Pancreas (tissue), 10 donors: ENCODE data around the gene TRAF2. TPM values are rescaled to one million over a fixed set of nuclear protein-coding genes. Genes with fewer than 3 reads are reported as not detected.

Experiments
- ATAC-seq, 4 donors: fragments of 200-7000 bp; cut with Tn5 transposase; one replicate each; pipeline versions ENCODE4 v1.8.0 to v1.9.1; 2020; ENCODE audit warnings: mild to moderate bottlenecking in 4 of 4, moderate library complexity in 4 of 4
- DNase-seq, 6 donors: peaks; one replicate each; pipeline ENCODE4 v3.0.0-alpha.2; 2020
- FAIRE-seq: peaks from 2 replicates; lab custom pipeline; 2012; peaks lifted over from hg19 to GRCh38; lab: Jason Lieb, UNC
- H3K27ac ChIP-seq, 4 donors: fragments of 200-600 bp; sonication (generic); 1 replicate in 3 of 4; 2 replicates in 1 of 4; pipeline versions ENCODE4 v1.5.0 to v1.8.0; 2020
- H3K27me3 ChIP-seq, 4 donors: fragments of 200-600 bp; one replicate each; pipeline ENCODE4 v1.8.0; 2021
- H3K36me3 ChIP-seq, 3 donors: fragments of 200-600 bp; sonication (generic) in 1 of 3; one replicate each; pipeline versions ENCODE4 v1.5.0 to v1.8.0; 2020 to 2021
- H3K4me1 ChIP-seq, 3 donors: fragments of 200-600 bp; one replicate each; pipeline ENCODE4 v1.8.0; 2021
- H3K4me3 ChIP-seq, 4 donors: fragments of 200-600 bp; sonication (generic) in 2 of 4; one replicate each; pipeline versions ENCODE4 v1.5.0 to v1.8.0; 2020 to 2021
- H3K9me3 ChIP-seq, 4 donors: fragments of 200-600 bp; one replicate each; pipeline ENCODE4 v1.8.0; 2021
- CTCF ChIP-seq, 4 donors: fragments of 200-600 bp; sonication (generic) in 3 of 4; IDR thresholded peaks; one replicate each; pipeline versions ENCODE4 v1.5.0 to v1.8.0; 2021; ENCODE audit warnings: antibody characterized with exemption in 4 of 4
- WGBS, 2 donors: extraction: QIAGEN DNeasy Blood & Tissue Kit; methylation state at CpG; one replicate each; pipeline ENCODE4 v1.1.7; 2013; 5-methylcytosine and 5-hydroxymethylcytosine counted together
- intact Hi-C, 3 donors: fragments of 100-400 bp; cut with DNase I; formaldehyde crosslinking; loops; one replicate each; pipeline versions ENCODE4 v1.11.1 to v1.14.2; 2022
- polyA plus RNA-seq, 2 donors: library from polyadenylated mRNA; stranded (reverse); fragments of 200-250 nt; gene quantifications; one replicate each; pipeline ENCODE4 v1.2.3, GENCODE V29; 2013
- total RNA-seq, 6 donors: library from RNA; stranded (reverse); fragmentation: NEBNext Ultra II Directional in 4 of 6; extraction: Animal tissue kit (Norgen Biotek cat#: 25700) in 4 of 6; gene quantifications; one replicate each; pipeline versions ENCODE4 v1.2.1 to v1.2.4, GENCODE V29; 2021 to 2023
- donor health status: healthy with polysubstance abuse.
- donor health status: DM: no; HTN: no; CAD: no; lungs with moderate emphysema.
- donor health status: DM: no; HTN: no; CAD: no.
- donor health status: control.
- donor health status: control.
- donor health status: Bipolar disorder and iron deficiency.
- donor health status: DM: yes; HTN: yes; CAD: no.
- donor health status: DM: no; HTN: no; CAD: no.
- donor health status: DM: no; HTN: no; CAD: no.
- donor health status: DM: yes; HTN: yes; CAD: no.

The TRAF2 gene
- total and polyA plus RNA-seq, 8 donors = 4.8 to 14.4 (median 8.2) TPM

GRCh38 chr9:136847826-136848392 lies 38.4 kb upstream of the TRAF2 start:
- Histone ChIP-seq H3K9me3 (no peaks in the 10 kb centered on the region), H3K27ac (peak overlapping the region; percentile 74 to 93 (median 90)), H3K27me3 (no peaks in the 10 kb centered on the region), H3K36me3 (peaks cover 0 to 10% (median 0%) of the 10 kb centered on the region in 3 donors), H3K4me1 (peaks cover 30 to 33% (median 31%) of the 10 kb centered on the region in 3 donors), H3K4me3 (peak overlapping the region; percentile 66 to 94 (median 90))
- no peak for TF ChIP-seq CTCF (IDR thresholded peaks at IDR 0.05)
- DNase-seq (peak; percentile 89 to 97 (median 92)), FAIRE-seq (no peak), ATAC-seq (peak; percentile 51 to 65 (median 55))
- 0 to 1% methylated on average over 37 to 48 of the region's 48 CpGs for WGBS, 2 donors
- intact Hi-C loops = loop anchor here in 2 of 3 donors (10.0 kb wide), 2 partner anchors 53 to 97 kb away; partner anchors contain the start of genes C8G (in 1 of the 2), CCDC183 (in 1 of the 2), FBXW5 (in 1 of the 2) and TMEM141 (in 1 of the 2)

- ATAC-seq = peak; percentile 27 to 47 (median 42)
- Histone ChIP-seq H3K4me3 (peak overlapping the region; percentile 66 to 94 (median 90)), H3K27me3 (no peaks in the 10 kb centered on the region), H3K9me3 (no peaks in the 10 kb centered on the region), H3K36me3 (peaks cover 0 to 10% (median 0%) of the 10 kb centered on the region in 3 donors), H3K4me1 (peaks cover 24 to 27% (median 25%) of the 10 kb centered on the region in 3 donors), H3K27ac (peak overlapping the region; percentile 74 to 93 (median 90))
- 0 to 1% methylated on average over 39 to 53 of the region's 53 CpGs for WGBS, 2 donors
- DNase-seq = peak in 5 of 6 donors; percentile 59 to 90 (median 77)
- intact Hi-C loops = loop anchor here in 2 of 3 donors (10.0 kb wide), 2 partner anchors 54 to 96 kb away; partner anchors contain the start of genes C8G (in 1 of the 2), CCDC183 (in 1 of the 2), FBXW5 (in 1 of the 2) and TMEM141 (in 1 of the 2)
- TF ChIP-seq CTCF (IDR thresholded peaks at IDR 0.05) = no peak
- no peak for FAIRE-seq
Observed at GRCh38 chr9:136848393-136849037, 37.8 kb upstream of the TRAF2 start.

- FAIRE-seq = peak; percentile 94
- Histone ChIP-seq H3K27ac (peak within 1 kb of the TSS; percentile 74 to 93 (median 90)), H3K4me1 (peaks cover 24 to 25% (median 24%) of the 10 kb centered on the region in 3 donors), H3K27me3 (no peaks in the 10 kb centered on the region), H3K36me3 (peaks cover 0 to 10% (median 0%) of the 10 kb centered on the region in 3 donors), H3K9me3 (no peaks in the 10 kb centered on the region), H3K4me3 (peak within 1 kb of the TSS; percentile 66 to 94 (median 90))
- intact Hi-C loops = loop anchor here in 2 of 3 donors (10.0 kb wide), 2 partner anchors 54 to 96 kb away; partner anchors contain the start of genes C8G (in 1 of the 2), CCDC183 (in 1 of the 2), FBXW5 (in 1 of the 2) and TMEM141 (in 1 of the 2)
- peak; percentile 80 to 90 (median 82) for ATAC-seq
- WGBS, 2 donors = 0 to 1% methylated on average over 60 to 77 of the region's 77 CpGs
- no peak for TF ChIP-seq CTCF (IDR thresholded peaks at IDR 0.05)
- peak; percentile 96 to 100 (median 99) for DNase-seq
Observed at GRCh38 chr9:136849038-136849959, 37.0 kb upstream of the TRAF2 start, which contains the start of gene PHPT1. Gene PHPT1, plus strand, starts transcription at chr9:136849409. Its CDS starts 22 bp downstream, at chr9:136849431.
